Stimulated activated CD8-positive, alpha-beta memory T cell treated with anti-CD3 and anti-CD28 coated beads, Interleukin-4, amount 100 ng/mL, for 48 hours (primary cell): ENCODE data around the gene IFI6.

Source experiments
- DNase-seq: peaks from one replicate; pipeline ENCODE4 v3.0.0-alpha.2; 2020

IFI6 gene

GRCh38 chr1:27669876-27670275 lies 2.1 kb downstream of the IFI6 start:
- DNase-seq, result peak; percentile 20

DNA sequence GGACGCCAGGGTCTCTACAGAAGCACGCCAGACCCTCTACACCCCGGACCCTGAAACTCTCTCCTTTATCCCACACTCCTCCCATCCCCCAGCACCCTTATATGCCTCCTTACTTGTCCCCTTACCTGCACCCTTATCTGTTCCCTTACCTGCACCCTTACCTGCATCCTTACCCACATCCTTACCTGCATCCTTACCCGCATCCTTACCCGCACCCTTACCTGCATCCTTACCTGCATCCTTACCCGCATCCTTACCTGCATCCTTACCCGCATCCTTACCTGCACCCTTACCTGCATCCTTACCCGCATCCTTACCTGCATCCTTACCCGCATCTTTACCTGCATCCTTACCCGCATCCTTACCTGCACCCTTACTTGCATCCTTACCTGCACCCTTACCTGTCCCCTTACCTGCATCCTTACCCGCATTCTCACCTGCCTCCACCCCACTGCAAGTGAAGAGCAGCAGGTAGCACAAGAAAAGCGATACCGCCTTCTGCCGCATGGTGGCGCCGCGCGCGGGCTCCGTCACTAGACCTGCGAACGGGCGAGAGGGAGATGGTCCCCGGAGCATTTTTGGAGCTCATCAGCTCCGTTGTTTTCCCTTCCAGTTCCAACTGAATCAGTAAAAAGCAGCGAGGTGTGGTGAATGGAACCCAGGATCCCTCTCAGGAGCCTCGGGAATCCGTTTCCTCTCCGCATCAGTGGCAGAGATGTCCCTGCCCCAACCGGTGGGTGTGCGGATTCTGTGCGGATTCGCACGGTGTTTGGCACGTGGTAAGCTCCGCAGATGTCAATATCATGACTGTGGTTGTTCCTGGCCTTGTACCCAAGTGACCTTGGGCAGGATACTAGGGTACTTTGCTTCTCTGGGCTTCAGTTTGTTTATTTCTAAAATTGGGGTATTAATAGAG lies 2.9 kb downstream of the IFI6 start:
- DNase-seq, result peak; percentile 97

DNA sequence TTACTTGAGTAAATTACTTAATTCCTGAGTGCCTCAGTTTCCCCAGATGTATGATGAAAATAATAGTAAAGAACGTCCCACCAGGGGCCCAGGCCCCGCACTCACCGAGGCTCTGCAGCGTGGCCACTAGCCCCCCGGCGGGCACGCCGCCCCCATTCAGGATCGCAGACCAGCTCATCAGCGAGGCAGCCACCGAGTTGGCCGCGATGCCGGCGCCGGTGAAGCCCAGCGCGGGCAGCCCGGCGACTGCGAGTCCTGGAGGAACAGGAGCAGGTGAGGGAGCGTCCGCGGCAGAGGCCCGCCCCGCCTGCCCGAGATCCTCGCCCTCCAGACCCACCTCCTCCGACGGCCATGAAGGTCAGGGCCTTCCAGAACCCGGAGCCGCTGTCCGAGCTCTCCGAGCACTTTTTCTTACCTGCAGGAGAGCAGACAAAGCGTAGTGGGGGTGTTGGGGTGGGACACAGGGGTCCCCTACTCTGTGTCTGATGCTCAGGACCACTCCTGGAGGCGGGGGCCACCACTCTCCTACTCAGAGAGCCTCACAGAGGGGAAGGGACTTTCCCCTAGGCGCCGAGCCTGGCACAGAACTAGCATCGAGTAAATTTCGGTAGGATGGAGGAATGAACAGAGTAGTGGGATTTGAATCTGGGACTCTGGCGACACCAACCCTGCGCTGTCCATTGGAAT lies 3.7 kb downstream of the IFI6 start:
- DNase-seq, result no peak

DNA sequence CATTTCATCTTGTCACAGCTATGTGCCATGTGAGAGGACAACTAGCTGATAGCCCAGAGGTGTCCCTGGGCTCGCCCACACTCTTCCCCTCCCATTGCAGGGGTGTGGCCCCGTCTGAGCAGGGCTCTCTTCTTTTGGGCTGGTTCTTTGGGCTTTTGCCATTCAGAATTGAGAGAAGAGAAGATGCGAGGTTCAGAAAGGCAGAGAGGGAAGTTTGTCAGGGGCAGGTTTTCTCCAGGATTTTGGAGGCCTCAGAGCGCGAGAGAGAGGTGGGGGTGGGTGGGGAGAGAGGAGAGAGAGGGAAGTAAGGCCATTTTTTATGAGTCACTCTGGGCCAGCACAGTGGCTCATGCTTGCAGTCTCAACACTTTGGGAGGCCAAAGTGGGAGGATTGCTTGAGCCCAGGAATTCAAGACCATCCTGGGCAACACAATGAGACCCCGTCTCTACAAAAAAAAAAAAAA lies 5.2 kb downstream of the IFI6 start:
- no peak for DNase-seq

GRCh38 chr1:27666294-27666693 lies 5.7 kb downstream of the IFI6 start:
- no peak for DNase-seq

DNA sequence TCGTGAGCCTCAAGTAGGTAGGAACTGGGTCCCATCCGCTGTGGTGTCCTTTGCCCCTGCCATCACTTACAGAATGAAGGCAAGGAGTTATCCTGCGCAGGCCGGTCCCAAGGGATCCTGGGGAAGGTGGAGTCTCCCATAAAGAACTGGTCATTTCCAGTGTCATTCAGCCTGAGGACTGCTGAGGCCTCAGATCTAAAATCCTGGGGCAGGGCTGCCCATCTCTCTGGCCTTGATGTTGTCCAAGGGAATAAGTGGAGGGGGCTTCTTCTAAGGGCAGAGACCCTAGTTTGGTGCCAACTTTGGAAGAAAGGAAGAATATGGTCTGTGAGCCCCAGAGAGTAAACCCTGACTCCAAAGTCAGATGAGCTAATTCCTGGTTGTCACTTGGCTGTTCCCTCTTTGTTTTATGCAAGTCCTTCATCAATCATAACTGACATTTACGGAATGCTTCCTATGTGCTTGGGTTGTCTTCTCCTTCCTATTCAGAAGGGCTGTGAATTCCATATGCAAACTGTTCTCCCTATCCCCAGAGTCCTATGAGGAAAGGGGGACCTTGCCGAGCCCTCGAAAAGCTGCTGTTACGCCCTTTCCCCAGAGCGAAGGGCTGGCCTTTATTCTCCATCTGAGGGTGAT lies 6.9 kb downstream of the IFI6 start:
- DNase-seq, result no peak

DNA sequence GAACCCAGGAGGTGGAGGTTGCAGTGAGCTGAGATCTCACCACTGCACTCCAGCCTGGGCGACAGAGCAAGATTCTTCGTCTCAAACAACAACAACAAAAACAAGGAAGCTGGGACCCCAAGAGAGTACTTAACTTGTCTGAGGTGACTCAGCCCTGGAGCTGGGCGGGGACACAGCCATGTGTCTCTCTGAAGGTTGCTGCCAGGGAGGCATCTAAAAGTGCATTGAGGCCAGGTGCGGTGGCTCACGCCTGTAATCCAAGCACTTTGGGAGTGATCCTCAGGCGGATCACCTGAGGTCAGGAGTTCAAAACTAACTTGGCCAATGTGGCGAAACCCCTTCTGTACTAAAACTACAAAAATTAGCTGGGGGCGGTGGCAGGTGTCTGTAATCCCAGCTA lies 7.7 kb downstream of the IFI6 start:
- DNase-seq, result no peak

DNA sequence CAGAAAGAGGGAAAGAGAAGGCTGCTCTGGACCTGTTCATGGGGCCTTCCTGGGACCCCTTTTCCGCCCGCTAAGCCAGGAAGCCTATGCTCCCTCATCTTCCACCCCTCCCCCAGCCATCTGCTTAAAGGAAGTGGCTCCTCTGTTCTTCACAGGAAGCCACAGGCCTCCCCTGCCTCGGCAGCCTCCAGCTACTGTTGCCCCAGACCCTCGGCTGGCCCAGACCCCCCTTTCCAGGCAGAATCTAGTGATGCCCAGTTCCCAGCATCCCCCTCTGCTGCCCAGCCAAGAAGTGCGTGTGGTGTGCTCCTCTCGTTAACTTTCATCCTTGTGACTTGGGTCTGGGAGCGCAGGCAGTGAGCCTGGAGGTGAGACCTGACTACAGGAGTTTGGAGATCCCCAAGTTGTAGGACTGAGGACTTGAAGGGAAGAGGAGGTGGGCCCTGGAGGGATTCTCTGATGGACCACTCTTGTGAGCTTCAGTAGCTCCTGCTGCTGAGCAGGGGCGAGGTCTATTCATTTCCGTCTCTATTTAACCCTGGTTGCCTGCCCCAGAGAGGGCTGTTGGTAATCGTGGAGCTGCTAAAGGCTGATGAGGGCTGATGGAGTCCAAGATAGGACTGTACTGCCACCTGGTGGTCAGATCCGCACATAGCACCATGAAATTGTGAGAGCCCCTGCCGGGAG lies 9.1 kb downstream of the IFI6 start:
- peak; percentile 98 for DNase-seq

GRCh38 chr1:27662261-27662660 lies 9.7 kb downstream of the IFI6 start:
- DNase-seq, result no peak

- DNase-seq, result no peak
These were observed 10.4 kb downstream of the IFI6 start for GRCh38 chr1:27661412-27662075.

DNA sequence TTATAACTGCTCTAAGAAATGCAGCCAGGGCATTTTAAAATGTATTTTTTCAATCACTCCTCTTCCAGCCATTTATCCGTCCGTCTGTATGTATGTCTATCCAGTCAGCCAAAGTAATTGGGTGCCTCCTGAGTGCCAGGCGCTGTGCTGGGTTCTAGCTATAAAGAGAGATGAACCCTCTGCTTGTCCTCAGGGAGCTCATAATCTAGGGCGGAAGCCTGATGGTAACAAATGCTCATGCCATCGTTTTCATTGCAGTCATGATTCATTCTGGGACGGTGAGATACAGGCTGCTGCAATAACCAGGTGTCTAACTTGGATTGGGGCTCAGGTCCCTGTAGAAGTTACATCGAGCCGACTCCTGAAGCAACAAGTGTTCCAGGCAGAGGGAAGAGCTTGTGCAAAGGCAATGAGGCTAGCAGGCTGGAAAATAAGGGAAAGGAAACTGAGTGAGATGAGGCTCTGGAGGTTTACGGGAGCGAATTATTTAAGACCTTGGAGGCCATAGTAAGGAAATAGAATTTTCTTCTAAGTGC lies 11.6 kb downstream of the IFI6 start:
- no peak for DNase-seq

GRCh38 chr1:27659497-27660299 lies 12.3 kb downstream of the IFI6 start:
- DNase-seq, result peak; percentile 93

- peak; percentile 65 for DNase-seq
These were observed 13.0 kb downstream of the IFI6 start for GRCh38 chr1:27658951-27659496.

DNA sequence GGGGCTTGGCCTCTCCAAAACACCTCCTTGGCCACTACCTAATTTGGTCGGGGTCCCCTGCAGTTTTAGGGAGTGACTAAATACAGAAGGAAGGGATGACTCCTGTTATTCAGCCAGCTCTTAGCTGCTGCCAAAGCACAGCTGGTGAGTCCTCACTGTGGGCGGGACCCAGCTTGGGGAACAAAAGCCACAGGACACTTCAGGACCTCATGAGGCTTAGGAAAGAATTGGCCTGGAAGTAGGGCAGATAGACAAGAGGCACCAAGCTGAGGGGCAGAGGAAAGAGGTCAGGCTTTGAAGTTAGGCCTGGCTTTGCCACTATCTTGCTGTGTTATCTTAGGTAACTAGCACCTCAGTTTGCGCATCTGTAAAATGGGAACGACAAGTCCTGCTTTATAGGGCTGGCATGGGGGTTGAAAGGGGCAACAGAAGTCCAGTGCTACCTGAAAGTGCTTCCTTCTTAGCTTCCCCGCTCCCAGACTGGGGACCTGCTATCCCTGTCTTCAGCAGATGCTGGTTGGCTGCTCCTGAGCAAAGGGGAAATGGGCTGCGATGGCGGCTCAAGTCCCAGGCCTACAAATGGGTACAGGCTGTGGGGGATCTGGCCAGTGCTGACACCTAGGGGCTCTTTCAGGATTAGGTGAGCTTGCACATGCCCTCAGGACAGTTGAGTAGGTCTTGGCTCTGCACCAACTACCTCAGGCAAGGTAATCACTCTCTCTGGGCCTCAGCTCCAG lies 15.7 kb downstream of the IFI6 start:
- DNase-seq, result no peak

DNA sequence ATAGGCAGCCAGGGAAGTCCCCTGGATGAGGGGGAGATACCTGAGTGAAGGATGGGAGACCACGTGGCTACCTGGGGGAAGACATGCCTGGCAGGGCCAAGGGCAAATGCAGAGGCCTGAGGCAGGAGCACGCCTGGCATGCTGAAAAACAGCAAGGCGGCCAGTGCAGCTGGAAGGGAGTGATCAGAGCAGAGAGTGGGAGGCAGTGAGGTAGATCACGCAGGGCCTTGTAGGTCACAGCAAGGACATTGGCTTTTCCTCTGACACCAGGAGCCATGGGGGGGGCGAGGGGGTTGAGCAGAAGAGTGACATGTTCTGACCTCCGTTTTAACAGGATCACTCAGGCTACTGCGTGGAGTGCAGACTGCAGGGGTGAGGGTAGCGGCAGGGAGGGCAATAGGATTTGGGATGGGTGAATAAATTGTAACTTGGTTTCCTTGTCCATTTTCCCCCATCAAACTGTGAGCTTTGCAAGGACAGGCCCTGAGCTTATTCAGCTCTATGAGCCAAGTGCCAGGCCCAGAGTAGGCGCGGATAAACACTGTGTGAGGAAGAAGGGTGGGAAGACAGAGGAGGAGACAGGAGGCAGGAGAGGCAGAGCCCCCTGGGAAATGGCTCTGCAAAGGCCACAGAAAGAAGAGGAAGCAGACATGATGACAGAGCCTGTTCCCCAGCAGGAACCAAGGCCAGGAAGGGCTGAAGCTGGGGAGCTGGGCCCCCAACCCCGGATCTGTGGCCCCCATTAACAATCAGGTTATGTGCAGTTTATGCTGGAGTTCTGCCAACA lies 16.6 kb downstream of the IFI6 start:
- DNase-seq, result no peak

- DNase-seq, result no peak
These were observed 19.7 kb downstream of the IFI6 start for GRCh38 chr1:27652111-27652864.

- no peak for DNase-seq
These were observed 21.3 kb downstream of the IFI6 start for GRCh38 chr1:27650539-27651175.

DNA sequence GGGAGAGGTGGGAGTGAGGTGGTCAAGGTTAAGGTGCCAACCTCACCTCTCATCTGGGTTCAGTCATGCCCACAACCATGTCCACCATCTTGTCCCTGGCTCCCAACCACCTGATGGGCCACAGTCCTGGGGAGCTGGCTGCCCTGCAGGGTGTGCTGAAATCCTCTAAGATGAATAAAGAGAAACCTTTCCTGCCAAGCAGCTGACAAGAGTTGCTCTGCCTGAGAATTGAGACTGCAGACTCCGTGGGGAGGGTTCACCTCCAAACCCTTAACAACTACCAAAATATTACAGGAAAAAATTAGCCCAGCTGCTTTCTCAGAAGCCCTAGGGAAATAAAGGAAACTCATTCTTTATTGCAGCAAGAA lies 21.8 kb downstream of the IFI6 start:
- no peak for DNase-seq
